ENCODE data around the gene PIK3C2A.

- TF ChIP-seq TOX (CRISPR knock-in tag; IDR thresholded peaks at IDR 0.05; ENCODE audit: borderline replicate concordance) (no peak), SNAI2 (CRISPR knock-in tag; IDR thresholded peaks at IDR 0.05) (no peak), CSDC2 (CRISPR knock-in tag; IDR thresholded peaks at IDR 0.05) (no peak), OSR1 (CRISPR knock-in tag; IDR thresholded peaks at IDR 0.05) (no peak), ARNTL (CRISPR knock-in tag; IDR thresholded peaks at IDR 0.05; ENCODE audit: borderline replicate concordance, low read depth) (no peak), ZFP3 (CRISPR knock-in tag; IDR thresholded peaks at IDR 0.05) (no peak), TSHZ2 (CRISPR knock-in tag; IDR thresholded peaks at IDR 0.05) (no peak)
Measured at GRCh38 chr11:17240780-17241179, 33.0 kb upstream of the PIK3C2A start.
